T-helper 9 cell (primary cell): Measurements from ENCODE around the gene TLX2.

Experiments
- DNase-seq: peaks from one replicate; pipeline ENCODE4 v3.0.0-alpha.2; 2020

TLX2 gene

DNA sequence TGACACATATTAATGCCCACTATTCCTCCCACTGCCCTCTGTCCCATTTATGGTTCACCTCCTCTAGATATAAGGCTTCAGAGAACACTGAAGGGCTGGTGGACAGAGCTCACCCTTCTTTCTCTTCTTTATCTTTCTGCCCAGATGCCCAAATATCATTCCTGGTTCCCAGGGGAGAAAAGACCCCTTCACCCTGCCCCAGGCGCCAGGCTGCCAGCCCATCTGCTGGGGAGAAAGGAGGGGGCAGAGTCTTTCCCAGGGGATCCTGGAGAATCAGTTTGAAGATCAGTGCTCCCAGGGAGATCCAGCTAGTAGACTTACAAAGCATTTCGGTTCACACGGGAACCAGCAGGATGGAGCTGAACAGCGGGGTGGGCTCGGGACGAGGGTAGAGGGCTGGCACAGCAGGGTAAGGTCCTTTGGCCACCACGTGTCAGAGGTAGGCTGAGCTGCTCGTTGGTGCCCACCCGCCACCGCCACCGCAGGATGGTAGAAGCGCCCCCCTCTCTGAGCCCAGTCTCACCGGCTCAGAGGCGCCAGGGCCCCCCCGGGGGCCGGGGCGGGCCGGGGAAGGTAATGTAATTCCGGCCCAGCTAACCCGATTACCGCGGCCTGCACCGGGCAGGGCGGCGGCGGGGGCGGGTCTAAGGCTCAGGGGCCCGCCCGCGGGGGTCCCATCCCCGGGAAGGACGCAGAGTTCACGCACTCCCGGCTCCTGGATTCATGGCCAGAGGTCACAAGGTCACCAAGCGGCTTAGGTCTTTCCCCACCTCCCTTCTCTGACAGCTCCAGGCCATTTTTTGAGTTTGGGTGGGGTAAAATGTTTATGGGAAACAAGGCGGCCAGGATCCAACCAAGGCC is 1.3 kb upstream of the TLX2 start:
- DNase-seq, result no peak

DNA sequence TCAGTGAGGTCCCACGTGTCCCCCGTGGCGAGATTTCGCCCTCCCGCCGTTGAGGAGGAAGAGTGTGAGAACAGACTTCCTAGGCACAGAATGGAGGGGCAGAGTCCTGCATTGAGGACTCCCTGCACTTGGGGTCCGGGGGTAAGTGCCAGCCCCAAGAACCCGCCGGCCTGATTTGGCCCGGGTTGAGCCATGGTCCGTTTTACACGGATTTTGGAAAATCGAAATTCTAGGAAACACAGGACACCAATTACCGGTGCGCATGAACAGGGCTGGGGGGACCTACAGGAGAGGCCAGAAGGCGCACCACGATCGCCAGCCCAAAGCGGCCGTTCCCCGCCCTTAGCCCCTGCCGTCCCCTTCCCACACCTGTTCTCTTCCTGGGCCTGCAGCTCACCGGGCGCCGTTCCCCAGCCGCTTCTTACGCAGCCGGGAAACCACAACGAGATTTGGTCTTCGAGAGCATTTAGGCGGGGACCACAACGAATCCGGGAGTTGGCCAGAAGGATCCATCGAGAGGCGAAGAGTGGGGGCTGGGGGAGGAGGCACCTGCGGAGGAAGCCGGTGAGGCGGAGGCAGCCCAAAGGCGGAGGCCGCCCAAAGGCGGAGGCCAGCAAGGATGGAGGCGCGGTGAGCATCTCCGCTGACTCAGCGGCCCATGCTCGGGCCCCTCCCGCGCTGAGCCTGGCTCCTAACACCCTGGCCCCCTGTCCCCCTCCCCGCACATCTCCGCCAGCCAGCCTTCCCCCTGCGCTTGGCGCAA is 464 bp upstream of the TLX2 start:
- no peak for DNase-seq

DNA sequence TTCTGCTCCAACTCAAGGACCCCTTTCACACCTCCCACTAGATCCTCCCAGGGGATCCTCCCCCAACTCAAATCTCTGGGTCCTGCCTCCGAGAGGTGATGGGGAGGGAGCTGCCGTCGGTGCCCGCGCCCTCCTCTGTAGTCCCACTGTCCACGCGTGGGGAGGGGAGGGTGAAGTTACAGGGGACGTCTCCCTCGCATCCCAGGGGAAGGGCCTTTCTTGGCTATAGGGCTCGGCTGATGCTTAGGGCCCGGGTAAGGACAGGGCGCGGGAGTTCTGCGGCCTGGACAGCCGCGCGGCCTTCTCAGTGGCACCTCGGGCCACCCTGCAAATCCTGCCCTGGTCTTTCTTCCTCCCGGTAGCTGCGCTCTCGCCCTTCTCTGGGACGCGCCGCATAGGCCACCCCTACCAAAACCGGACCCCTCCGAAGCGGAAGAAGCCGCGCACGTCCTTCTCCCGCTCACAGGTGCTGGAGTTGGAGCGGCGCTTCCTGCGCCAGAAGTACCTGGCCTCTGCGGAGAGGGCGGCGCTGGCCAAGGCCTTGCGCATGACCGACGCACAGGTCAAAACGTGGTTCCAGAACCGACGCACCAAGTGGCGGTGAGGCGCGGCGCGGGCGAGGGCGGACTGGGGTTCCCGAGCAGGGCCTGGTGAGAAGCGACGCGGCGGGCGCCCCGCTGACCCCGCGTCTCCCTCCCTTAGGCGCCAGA is 1.2 kb downstream of the TLX2 start:
- no peak for DNase-seq

DNA sequence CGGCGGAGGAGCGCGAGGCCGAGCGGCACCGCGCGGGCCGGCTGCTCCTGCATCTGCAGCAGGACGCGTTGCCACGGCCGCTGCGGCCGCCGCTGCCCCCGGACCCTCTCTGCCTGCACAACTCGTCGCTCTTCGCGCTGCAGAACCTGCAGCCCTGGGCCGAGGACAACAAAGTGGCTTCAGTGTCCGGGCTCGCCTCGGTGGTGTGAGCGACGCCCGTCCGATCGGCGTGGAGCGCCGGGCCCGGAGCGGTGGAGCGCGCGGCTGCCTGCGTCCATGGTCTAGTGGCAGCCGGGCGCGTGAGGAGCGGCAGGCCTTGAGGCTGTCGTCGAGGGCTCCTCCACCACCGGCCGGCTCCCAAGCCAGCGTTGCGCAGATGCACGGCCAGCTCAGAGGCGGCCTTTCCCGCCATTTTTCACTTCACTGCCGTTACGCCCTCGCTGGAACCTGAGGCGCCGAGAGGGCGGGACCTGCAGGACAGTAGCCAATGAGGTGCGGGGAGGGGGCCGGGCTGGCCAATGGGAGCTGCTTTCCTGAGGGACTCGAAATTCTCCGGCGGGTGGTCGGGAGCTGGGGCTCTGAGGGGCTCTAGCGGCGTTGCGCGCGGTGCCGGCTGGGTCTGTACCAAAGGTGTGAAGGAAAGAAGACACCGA is 1.9 kb downstream of the TLX2 start:
- DNase-seq, result peak; percentile 58

DNA sequence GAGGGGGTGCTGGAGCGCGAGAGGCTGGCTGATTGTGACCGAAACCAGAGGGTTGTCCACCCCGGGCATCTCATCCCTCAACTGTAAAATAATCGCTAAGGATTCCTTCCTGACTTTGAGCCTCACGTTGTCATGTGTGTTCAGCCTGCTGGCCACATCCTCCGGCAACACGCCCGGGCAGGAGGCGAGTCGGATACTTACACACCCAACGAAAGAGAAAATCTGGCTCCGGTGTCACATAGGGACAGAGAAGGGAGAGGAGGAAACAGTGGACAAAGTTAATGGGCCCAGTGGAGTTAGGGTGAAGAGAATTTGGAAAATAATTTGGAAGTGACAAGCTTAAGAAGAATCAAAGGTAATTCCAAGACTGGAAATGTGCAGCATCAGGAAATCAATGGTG is 2.4 kb downstream of the TLX2 start:
- DNase-seq, result no peak

DNA sequence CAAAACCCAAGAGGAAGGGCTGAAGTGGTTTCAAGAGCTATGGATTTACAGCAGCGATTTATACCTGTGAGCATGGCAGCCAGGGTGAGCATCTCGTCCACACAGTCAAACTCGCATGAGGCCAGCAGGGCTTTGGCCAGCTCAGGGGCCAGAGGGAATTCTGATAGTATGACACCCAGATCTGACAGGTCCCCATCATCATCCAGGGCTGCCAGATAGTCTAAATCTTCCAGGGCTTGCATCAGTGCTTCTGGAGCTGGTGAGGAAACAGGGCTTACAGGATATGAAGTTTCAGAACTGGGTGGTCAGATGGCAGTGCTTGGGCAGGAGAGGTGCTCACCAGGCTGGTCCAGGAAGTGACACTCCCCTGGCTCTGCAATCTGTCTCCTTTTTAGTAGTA is 8.3 kb downstream of the TLX2 start:
- no peak for DNase-seq

- no peak for DNase-seq
These were observed 9.8 kb downstream of the TLX2 start for GRCh38 chr2:74524005-74524404.

DNA sequence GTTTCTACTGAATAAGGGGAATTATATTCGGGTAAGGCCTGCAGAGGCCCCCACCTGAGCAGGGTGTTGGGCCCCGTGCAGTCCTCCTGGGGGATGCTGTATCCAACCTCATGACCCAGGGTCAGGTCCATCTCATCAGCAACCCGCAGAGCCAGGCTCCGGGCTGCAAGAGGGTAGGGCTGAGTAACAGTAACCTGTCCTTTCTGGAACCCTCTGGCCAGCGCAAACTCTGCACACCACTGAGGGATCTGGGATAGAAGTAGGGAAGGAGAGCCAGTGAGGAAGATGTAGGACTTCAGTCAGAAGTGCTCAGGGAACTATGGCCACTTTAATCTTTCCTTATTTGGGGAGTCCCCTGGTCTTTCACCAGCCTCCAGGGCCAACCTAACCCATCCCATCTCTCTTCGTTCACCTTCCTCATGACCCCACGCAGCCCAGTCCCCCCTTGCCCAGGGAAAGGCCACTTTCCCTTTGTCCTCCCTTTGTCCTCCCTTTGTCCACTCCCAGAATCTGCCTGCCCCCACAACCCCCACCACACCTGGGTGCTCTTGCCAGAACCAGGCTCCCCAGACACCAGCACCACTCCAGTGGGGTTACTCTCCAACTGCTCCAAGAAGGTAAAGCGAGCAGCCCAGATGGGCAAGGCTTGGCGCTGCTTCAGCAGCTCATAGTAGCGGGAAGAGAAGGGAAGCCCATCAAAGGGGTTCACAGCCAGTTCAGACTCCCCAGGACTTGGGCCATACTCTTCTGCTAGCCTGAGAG is 10.9 kb downstream of the TLX2 start:
- no peak for DNase-seq

- DNase-seq, result no peak
These were observed 11.7 kb downstream of the TLX2 start, which contains the start of gene DQX1 for GRCh38 chr2:74525717-74526648. DQX1 (minus strand) TSS chr2:74526231; CDS start chr2:74525729, 502 bp downstream.

GRCh38 chr2:74526649-74527230 is 12.5 kb downstream of the TLX2 start:
- no peak for DNase-seq

DNA sequence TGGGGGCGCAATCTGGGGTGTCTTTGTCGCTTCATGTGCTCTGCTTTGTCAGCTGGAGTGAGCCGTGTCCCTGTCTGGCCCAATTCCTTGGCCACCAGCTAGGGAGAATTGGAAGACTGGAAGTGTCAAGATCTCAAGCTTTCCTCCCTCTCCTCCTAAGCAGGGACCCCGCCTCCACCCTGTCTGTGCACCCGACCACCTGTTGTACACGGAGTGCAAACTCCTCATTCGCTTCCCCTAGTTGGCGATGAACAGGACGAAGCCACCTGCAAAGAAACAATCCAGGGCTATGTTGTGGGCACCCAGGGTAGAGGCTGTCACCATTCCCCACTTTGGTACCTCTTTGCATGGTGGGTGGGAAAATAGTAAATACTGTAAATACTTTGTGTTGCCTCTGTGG is 13.5 kb downstream of the TLX2 start:
- no peak for DNase-seq

GRCh38 chr2:74528600-74529356 is 14.5 kb downstream of the TLX2 start:
- no peak for DNase-seq

- DNase-seq, result peak; percentile 72
These were observed 15.3 kb downstream of the TLX2 start, which contains the start of the genes AUP1 and HTRA2 for GRCh38 chr2:74529357-74530238. AUP1 (minus strand) TSS chr2:74529706; CDS start chr2:74529629, 77 bp downstream. HTRA2 (plus strand) TSS chr2:74529933; CDS start chr2:74530007, 74 bp downstream.

DNA sequence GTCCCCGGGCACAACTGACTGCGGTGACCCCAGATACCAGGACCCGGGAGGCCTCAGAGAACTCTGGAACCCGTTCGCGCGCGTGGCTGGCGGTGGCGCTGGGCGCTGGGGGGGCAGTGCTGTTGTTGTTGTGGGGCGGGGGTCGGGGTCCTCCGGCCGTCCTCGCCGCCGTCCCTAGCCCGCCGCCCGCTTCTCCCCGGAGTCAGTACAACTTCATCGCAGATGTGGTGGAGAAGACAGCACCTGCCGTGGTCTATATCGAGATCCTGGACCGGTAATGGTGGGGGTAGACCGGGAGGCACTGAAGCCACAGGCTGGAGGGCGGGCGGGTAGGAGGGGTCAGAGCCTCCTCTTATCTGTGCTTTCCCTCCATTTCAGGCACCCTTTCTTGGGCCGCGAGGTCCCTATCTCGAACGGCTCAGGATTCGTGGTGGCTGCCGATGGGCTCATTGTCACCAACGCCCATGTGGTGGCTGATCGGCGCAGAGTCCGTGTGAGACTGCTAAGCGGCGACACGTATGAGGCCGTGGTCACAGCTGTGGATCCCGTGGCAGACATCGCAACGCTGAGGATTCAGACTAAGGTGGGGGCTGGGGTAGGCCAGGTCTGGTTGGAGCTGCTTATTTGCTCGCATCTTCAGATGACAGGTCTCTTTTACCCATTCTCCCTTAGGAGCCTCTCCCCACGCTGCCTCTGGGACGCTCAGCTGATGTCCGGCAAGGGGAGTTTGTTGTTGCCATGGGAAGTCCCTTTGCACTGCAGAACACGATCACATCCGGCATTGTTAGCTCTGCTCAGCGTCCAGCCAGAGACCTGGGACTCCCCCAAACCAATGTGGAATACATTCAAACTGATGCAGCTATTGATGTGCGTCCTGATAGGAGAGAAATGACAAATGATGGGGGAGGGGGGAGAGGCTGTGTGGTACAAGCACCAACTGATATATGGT is 16.3 kb downstream of the TLX2 start:
- DNase-seq, result peak; percentile 32

DNA sequence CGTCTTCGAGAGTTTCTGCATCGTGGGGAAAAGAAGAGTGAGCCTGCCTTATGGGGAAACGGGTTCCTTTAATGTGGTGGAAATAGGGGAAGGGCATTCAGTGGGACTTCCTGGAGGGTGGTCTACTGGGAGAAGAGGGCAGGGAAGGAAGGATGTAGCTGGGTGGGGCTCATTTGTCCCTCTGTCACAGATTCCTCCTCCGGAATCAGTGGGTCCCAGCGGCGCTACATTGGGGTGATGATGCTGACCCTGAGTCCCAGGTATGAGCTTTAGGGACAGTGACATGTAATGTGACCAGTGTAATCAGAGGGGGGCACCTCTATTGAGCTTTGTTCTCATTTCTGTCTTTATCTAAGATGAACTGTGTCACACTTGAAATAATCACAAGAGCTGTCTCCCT is 17.4 kb downstream of the TLX2 start:
- no peak for DNase-seq

DNA sequence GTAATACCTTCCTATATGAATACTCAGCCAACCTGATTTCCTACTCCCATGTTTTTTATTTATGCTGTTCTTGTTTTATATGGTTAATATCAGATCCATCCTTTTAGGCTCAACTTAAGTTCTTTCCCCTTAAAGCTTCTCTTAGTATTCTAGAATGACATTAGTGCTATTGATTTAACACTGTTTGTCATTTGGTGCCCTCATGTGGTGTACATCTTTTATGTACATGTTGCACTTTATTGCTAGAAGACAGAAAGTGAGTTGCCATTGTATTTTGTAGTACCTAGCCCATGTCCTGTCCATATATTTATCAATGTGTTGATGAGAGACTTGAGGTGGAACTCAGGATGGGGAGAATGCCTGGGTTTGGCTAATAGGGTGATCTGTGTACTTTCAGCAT is 18.0 kb downstream of the TLX2 start:
- DNase-seq, result no peak

GRCh38 chr2:74533464-74533863 is 19.2 kb downstream of the TLX2 start:
- no peak for DNase-seq
